CD14-positive monocyte (primary cell): ENCODE measurements around the gene PAXX. TPM values are rescaled to one million over a fixed set of nuclear protein-coding genes. Genes with fewer than 3 reads are reported as not detected.

Experiments
- DNase-seq, 3 donors: peaks; one replicate each; pipeline ENCODE4 v3.0.0-alpha.2; 2011 to 2022
- H2AFZ ChIP-seq: 2 replicates; pipeline ENCODE4 v1.6.0; 2012; ENCODE audit warnings: mild to moderate bottlenecking, low read depth, low read length, inconsistent platforms; ENCODE audit not compliant: insufficient read depth, poor library complexity, severe bottlenecking
- H3K27ac ChIP-seq, 2 donors: 1 replicate in 1 of 2; 2 replicates in 1 of 2; pipeline ENCODE4 v1.5.1; 2012 to 2013; ENCODE audit warnings: low read length in 2 of 2, control low read depth in 1 of 2, inconsistent platforms in 1 of 2, low read depth in 1 of 2, mild to moderate bottlenecking in 1 of 2
- H3K27me3 ChIP-seq, 2 donors: one replicate each; pipeline versions ENCODE4 v1.6.0 to v1.6.1; 2011 to 2013; ENCODE audit warnings: low read length in 2 of 2; ENCODE audit not compliant: control insufficient read depth in 2 of 2, insufficient read depth in 2 of 2
- H3K36me3 ChIP-seq, 2 donors: replicated peaks in 1 of 2; 1 replicate in 1 of 2; 2 replicates in 1 of 2; pipeline versions ENCODE4 v1.5.1 to v1.6.1; 2012 to 2013; ENCODE audit warnings: low read length in 2 of 2, control low read depth in 1 of 2, inconsistent platforms in 1 of 2, mild to moderate bottlenecking in 1 of 2; ENCODE audit not compliant: insufficient read depth in 2 of 2, control insufficient read depth in 1 of 2
- H3K4me1 ChIP-seq, 2 donors: 1 replicate in 1 of 2; 2 replicates in 1 of 2; pipeline versions ENCODE4 v1.5.1 to v1.6.1; 2012 to 2013; ENCODE audit warnings: low read length in 2 of 2, control low read depth in 1 of 2, inconsistent platforms in 1 of 2, mild to moderate bottlenecking in 1 of 2, moderate library complexity in 1 of 2; ENCODE audit not compliant: insufficient read depth in 2 of 2, control insufficient read depth in 1 of 2
- H3K4me2 ChIP-seq: replicated peaks from 2 replicates; pipeline ENCODE3; 2012; ENCODE audit warnings: low read length, moderate library complexity, mild to moderate bottlenecking; ENCODE audit not compliant: poor library complexity, severe bottlenecking; ENCODE audit errors: extremely low read depth
- H3K4me3 ChIP-seq, 3 experiments: fragments of 200-600 bp in 1 of 3; sonication (generic) in 1 of 3; replicated peaks in 1 of 3; 1 replicate in 2 of 3; 2 replicates in 1 of 3; pipeline ENCODE4 v1.5.1; 2011 to 2013; ENCODE audit warnings: low read length in 3 of 3, mild to moderate bottlenecking in 3 of 3, control low read depth in 2 of 3, low read depth in 2 of 3, inconsistent platforms in 1 of 3, moderate library complexity in 1 of 3
- H3K79me2 ChIP-seq: 2 replicates; pipeline ENCODE4 v1.6.0; 2012; ENCODE audit warnings: mild to moderate bottlenecking, control low read depth, inconsistent platforms, low read length, moderate library complexity; ENCODE audit not compliant: insufficient read depth
- H3K9ac ChIP-seq: 2 replicates; pipeline ENCODE4 v1.6.0; 2017; ENCODE audit warnings: low read length, mild to moderate bottlenecking; ENCODE audit not compliant: insufficient read depth, poor library complexity, severe bottlenecking
- H3K9me3 ChIP-seq, 2 donors: replicated peaks in 1 of 2; 1 replicate in 1 of 2; 2 replicates in 1 of 2; pipeline versions ENCODE4 v1.5.1 to v1.6.1; 2012 to 2013; ENCODE audit warnings: low read length in 2 of 2, control low read depth in 1 of 2; ENCODE audit not compliant: control insufficient read depth in 1 of 2, insufficient read depth in 1 of 2
- H4K20me1 ChIP-seq: 2 replicates; pipeline ENCODE4 v1.6.0; 2012; ENCODE audit warnings: mild to moderate bottlenecking, low read length, control low read depth, moderate library complexity; ENCODE audit not compliant: insufficient read depth
- H3K27ac Mint-ChIP-seq, 7 donors: one replicate each; pipeline ENCODE4 v1.8.0; 2020; ENCODE audit warnings: mild to moderate bottlenecking in 7 of 7, mixed read lengths in 7 of 7, moderate library complexity in 6 of 7, inconsistent platforms in 2 of 7
- H3K27me3 Mint-ChIP-seq, 3 donors: one replicate each; pipeline ENCODE4 v1.8.0; 2021 to 2022; ENCODE audit warnings: low read depth in 3 of 3, mild to moderate bottlenecking in 3 of 3, mixed read lengths in 3 of 3, moderate library complexity in 3 of 3, inconsistent platforms in 1 of 3
- H3K36me3 Mint-ChIP-seq, 2 donors: one replicate each; pipeline ENCODE4 v1.8.0; 2020; ENCODE audit warnings: mixed read lengths in 2 of 2, inconsistent platforms in 1 of 2, mild to moderate bottlenecking in 1 of 2
- H3K4me1 Mint-ChIP-seq: one replicate; pipeline ENCODE4 v1.8.0; 2020; ENCODE audit warnings: mild to moderate bottlenecking, mixed read lengths
- H3K4me3 Mint-ChIP-seq, 2 donors: one replicate each; pipeline ENCODE4 v1.8.0; 2020; ENCODE audit warnings: mild to moderate bottlenecking in 2 of 2, mixed read lengths in 2 of 2, moderate library complexity in 1 of 2
- H3K9me3 Mint-ChIP-seq, 7 donors: one replicate each; pipeline ENCODE4 v1.8.0; 2020 to 2022; ENCODE audit warnings: mixed read lengths in 7 of 7, mild to moderate bottlenecking in 6 of 7, moderate library complexity in 6 of 7, inconsistent platforms in 2 of 7
- WGBS: methylation state at CpG from one replicate; pipeline ENCODE4 v1.1.5; 2013; ENCODE audit warnings: missing lambda C conversion rate; ENCODE audit not compliant: insufficient coverage; 5-methylcytosine and 5-hydroxymethylcytosine counted together
- intact Hi-C, 2 donors: fragments of 100-400 bp; cut with micrococcal nuclease; formaldehyde crosslinking; loops; one replicate each; pipeline versions ENCODE4 v1.15.0 to v1.15.1; 2023
- polyA plus RNA-seq, 3 donors: library from polyadenylated mRNA; depleted of rRNA in 1 of 3; unstranded in 2 of 3; stranded (reverse) in 1 of 3; fragments of 300-500 nt in 2 of 3; fragments of >200 nt in 1 of 3; fragmentation: Illumina TruSeq in 2 of 3; gene quantifications; 1 replicate in 2 of 3; 2 replicates in 1 of 3; pipeline ENCODE4 v1.2.3, GENCODE V29; 2012 to 2021
- TF ChIP-seq, protein P1 (sequence below): fragments of 200-600 bp; IDR thresholded peaks from one replicate; pipeline ENCODE4 v1.8.0; 2022; ENCODE audit warnings: antibody characterized with exemption, mild to moderate bottlenecking

Gene PAXX
- polyA plus RNA-seq, 3 donors = 35.3 to 92.9 (median 40.7) TPM

DNA sequence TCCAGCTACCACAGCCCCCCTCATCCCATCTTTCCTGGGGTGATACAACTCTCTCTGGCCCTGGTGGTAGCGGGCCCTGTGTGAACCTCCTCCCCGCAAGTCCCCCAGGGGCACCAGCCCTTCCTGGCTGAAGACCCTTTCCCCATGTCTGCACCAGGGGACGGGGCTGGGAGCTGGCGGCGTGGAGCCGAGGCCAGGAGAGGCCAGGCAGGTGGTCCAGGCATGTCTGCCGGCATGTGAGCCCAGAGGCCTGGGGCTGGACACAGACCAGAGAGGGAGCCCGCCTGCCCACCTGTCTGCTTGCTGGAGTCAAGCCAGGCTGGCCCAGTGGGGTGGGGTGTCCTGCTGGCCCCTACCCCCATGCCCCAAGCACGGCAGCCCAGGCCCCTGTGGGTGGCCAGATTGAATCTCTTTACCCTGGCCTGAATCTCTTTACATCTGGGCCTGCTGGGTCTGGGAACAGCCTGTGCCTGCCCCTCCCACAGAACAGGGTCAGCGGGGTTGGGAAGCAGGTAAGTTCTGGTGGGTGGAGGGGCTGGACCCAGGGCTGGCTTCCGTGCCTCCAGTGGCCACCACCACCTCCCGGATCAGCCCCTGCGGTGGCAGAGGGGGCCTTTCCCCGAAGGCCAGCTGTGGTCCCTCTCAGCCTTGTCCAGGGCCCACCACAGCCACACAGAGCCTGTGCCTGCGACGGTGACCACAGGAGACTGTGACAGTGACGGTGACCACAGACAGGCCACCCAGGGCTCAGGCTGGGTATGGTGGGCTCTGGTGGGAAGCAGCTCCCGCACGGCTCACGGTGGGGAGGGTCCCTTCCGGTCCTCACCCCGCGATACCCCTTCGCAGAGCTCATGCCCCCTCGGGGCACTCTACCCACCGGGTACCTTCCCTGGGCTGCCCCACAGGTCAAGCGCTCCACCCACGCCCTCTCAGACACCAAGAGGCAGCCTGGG lies 33.0 kb upstream of the PAXX start:
- Histone ChIP-seq H3K4me2 (no peak overlapping the region), H3K4me3 (no peak overlapping the region), H3K36me3 (no peaks in the 10 kb centered on the region), H4K20me1 (no peaks in the 10 kb centered on the region), H3K27me3 (no peaks in the 10 kb centered on the region), H3K4me1 (peaks cover 0 to 1% of the 10 kb centered on the region in 2 donors), H2AFZ (no peak overlapping the region), H3K27ac (no peak overlapping the region), H3K79me2 (no peaks in the 10 kb centered on the region), H3K9me3 (no peaks in the 10 kb centered on the region), H3K9ac (no peak overlapping the region)
- peaks cover 0 to 5% (median 3%) of the 10 kb centered on the region in 7 donors for H3K9me3 Mint-ChIP-seq
- H3K27me3 Mint-ChIP-seq = peaks cover 0 to 8% (median 2%) of the 10 kb centered on the region in 3 donors
- 90% methylated on average over 18 of the region's 28 CpGs for WGBS
- H3K27ac Mint-ChIP-seq = no peak overlapping the region
- H3K36me3 Mint-ChIP-seq = no peaks in the 10 kb centered on the region
- DNase-seq = no peak
- intact Hi-C loops = no loop called here
- H3K4me1 Mint-ChIP-seq = peaks cover under 1% of the 10 kb centered on the region
- TF ChIP-seq, protein P1, sequence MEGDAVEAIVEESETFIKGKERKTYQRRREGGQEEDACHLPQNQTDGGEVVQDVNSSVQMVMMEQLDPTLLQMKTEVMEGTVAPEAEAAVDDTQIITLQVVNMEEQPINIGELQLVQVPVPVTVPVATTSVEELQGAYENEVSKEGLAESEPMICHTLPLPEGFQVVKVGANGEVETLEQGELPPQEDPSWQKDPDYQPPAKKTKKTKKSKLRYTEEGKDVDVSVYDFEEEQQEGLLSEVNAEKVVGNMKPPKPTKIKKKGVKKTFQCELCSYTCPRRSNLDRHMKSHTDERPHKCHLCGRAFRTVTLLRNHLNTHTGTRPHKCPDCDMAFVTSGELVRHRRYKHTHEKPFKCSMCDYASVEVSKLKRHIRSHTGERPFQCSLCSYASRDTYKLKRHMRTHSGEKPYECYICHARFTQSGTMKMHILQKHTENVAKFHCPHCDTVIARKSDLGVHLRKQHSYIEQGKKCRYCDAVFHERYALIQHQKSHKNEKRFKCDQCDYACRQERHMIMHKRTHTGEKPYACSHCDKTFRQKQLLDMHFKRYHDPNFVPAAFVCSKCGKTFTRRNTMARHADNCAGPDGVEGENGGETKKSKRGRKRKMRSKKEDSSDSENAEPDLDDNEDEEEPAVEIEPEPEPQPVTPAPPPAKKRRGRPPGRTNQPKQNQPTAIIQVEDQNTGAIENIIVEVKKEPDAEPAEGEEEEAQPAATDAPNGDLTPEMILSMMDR = no peak
- H3K4me3 Mint-ChIP-seq = no peak overlapping the region

- Mint-ChIP-seq H3K4me1 (peaks cover 3% of the 10 kb centered on the region), H3K27ac (no peak overlapping the region), H3K9me3 (peaks cover 0 to 5% (median 3%) of the 10 kb centered on the region in 7 donors), H3K27me3 (peaks cover under 1 to 6% (median 2%) of the 10 kb centered on the region in 3 donors), H3K36me3 (no peaks in the 10 kb centered on the region), H3K4me3 (no peak overlapping the region)
- intact Hi-C loops = no loop called here
- Histone ChIP-seq H3K4me3 (no peak overlapping the region), H3K79me2 (no peaks in the 10 kb centered on the region), H2AFZ (no peak overlapping the region), H3K4me1 (peaks cover 4 to 6% of the 10 kb centered on the region in 2 donors), H3K4me2 (no peak overlapping the region), H3K27ac (no peak overlapping the region), H3K36me3 (no peaks in the 10 kb centered on the region), H3K9ac (no peak overlapping the region), H4K20me1 (no peaks in the 10 kb centered on the region), H3K9me3 (no peaks in the 10 kb centered on the region), H3K27me3 (no peaks in the 10 kb centered on the region)
- DNase-seq = no peak
- TF ChIP-seq, protein P1 = no peak
- WGBS = 95% methylated on average over 11 of the region's 19 CpGs
These were observed 31.8 kb upstream of the PAXX start for GRCh38 chr9:136960212-136960937.
